Measurements from ENCODE around the gene SH3GL1. TPM values are rescaled to one million over a fixed set of nuclear protein-coding genes. Genes with fewer than 3 reads are reported as not detected.

Gene SH3GL1
- polyA plus RNA-seq, 3 donors = 14.0 to 33.9 (median 15.0) TPM

DNA sequence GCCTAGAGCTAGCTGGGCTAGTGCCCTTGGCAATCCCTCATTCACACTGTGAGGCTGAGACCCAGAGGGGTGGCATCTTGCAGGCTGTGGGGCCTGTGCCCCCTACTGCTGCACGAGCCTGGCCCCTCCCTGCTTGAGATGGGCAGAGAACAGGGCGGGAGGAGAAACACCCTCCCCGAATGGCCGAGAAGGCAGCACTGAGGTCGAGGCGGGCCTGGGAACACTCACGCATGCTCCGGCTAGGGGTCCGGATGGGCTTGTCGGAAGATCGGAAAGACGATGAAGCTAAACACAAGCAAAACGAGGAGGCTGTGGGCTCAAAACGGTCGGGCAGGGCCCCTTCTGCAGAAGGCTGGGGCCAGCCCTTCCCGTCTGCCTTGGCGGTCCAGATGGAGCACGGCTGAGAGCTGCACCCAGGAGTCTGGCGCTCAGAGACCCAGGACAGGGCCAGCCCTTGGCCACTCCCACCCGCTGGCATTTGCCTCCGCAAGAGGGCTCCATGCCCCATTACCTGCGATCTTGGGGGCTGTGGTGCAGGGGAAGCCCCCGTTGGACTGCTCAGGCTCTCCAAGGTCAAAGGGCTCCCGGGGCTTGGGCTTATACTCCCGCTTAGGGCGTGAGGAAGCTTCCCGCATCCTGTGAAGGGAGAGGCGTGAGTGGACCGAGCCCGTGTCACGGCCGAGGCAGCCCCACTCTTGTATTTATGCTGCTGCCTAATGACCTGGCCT lies 38.1 kb downstream of the SH3GL1 start:
- Mint-ChIP-seq H3K27me3 (ENCODE audit: low read depth in 3 of 3) (no peaks in the 10 kb centered on the region), H3K9me3 (no peaks in the 10 kb centered on the region), H3K27ac (no peak overlapping the region), H3K4me3 (no peak overlapping the region), H3K36me3 (peaks cover 52 to 89% of the 10 kb centered on the region in 2 donors), H3K4me1 (no peaks in the 10 kb centered on the region)
- Histone ChIP-seq H3K9me3 (replicated peaks in 1 of 2; ENCODE audit: control insufficient read depth in 1 of 2, insufficient read depth in 1 of 2, low read length in 2 of 2) (no peaks in the 10 kb centered on the region), H2AFZ (ENCODE audit: insufficient read depth, low read depth, low read length, poor library complexity, severe bottlenecking) (no peak overlapping the region), H3K27me3 (ENCODE audit: control insufficient read depth in 2 of 2, insufficient read depth in 2 of 2, low read length in 2 of 2) (no peaks in the 10 kb centered on the region), H3K4me1 (ENCODE audit: control insufficient read depth in 1 of 2, insufficient read depth in 2 of 2, low read length in 2 of 2) (no peaks in the 10 kb centered on the region), H3K9ac (ENCODE audit: insufficient read depth, low read length, poor library complexity, severe bottlenecking) (no peak overlapping the region), H4K20me1 (ENCODE audit: insufficient read depth, low read length) (peaks cover 78% of the 10 kb centered on the region), H3K79me2 (ENCODE audit: insufficient read depth, low read length) (peaks cover 2% of the 10 kb centered on the region), H3K36me3 (replicated peaks in 1 of 2; ENCODE audit: control insufficient read depth in 1 of 2, insufficient read depth in 2 of 2, low read length in 2 of 2) (peaks cover 73 to 94% of the 10 kb centered on the region in 2 donors), H3K4me3 (replicated peaks in 1 of 3; ENCODE audit: low read depth in 2 of 3, low read length in 3 of 3) (no peak overlapping the region), H3K4me2 (replicated peaks; ENCODE audit: extremely low read depth, low read length, poor library complexity, severe bottlenecking) (no peak overlapping the region), H3K27ac (ENCODE audit: low read depth in 1 of 2, low read length in 2 of 2) (no peak overlapping the region)
- 94% methylated on average over 32 of the region's 32 CpGs for WGBS (ENCODE audit: insufficient coverage)
- no peak for DNase-seq
- intact Hi-C loops (cut with micrococcal nuclease) = no loop called here
- TF ChIP-seq, protein P1, sequence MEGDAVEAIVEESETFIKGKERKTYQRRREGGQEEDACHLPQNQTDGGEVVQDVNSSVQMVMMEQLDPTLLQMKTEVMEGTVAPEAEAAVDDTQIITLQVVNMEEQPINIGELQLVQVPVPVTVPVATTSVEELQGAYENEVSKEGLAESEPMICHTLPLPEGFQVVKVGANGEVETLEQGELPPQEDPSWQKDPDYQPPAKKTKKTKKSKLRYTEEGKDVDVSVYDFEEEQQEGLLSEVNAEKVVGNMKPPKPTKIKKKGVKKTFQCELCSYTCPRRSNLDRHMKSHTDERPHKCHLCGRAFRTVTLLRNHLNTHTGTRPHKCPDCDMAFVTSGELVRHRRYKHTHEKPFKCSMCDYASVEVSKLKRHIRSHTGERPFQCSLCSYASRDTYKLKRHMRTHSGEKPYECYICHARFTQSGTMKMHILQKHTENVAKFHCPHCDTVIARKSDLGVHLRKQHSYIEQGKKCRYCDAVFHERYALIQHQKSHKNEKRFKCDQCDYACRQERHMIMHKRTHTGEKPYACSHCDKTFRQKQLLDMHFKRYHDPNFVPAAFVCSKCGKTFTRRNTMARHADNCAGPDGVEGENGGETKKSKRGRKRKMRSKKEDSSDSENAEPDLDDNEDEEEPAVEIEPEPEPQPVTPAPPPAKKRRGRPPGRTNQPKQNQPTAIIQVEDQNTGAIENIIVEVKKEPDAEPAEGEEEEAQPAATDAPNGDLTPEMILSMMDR (IDR thresholded peaks at IDR 0.05) = no peak

DNA sequence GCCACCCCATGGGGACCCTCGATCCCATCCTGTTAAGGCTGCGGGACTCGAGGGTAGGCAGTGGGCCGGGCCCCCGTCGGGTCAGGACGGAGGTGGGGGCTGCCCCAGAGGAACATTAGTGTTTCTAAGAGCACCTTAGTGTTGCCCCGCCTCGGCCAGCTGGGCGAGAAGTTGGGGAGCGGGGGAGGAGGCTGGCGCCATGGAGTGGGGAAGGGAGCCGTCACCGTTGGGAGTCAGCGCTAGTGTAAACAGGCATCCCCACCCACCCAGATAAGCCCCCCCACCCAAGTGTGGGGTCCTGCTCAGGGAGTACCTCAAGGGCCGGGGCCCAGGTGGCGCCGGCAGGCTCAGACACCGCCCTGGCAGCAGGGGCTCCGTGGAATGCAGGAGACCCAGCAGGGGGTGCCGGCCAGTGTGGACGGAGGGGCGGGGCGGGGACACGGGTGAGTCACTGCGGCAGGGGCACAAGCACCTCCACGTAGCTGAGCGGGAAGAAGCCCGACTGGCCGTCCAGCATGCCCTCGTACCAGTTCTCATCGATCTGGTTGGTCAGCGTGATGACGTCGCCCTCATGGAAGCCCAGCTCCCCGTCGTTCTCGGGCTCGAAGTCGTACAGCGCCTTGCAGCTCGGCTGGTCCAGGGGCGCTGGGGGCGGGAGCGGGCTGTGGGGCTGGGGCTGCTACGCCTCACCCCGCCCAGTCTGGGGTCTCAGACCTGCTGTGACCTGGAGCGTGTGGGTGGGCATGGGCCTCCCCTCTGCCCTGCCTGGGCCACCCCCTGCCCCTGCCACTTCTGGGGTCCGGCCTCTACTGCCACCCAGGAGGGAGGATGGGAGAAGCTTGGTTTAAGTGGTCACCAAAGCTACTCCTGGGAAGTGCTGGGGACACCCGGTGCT lies 38.9 kb downstream of the SH3GL1 start:
- TF ChIP-seq, protein P1 (IDR thresholded peaks at IDR 0.05) = no peak

More for the DNA sequence above, 38.9 kb downstream of the SH3GL1 start:
- Mint-ChIP-seq H3K4me1 (no peaks in the 10 kb centered on the region), H3K27me3 (ENCODE audit: low read depth in 3 of 3) (peaks cover 0 to 2% (median 0%) of the 10 kb centered on the region in 3 donors), H3K27ac (no peak overlapping the region), H3K36me3 (peaks cover 46 to 86% of the 10 kb centered on the region in 2 donors), H3K4me3 (no peak overlapping the region), H3K9me3 (no peaks in the 10 kb centered on the region)
- intact Hi-C loops (cut with micrococcal nuclease) = no loop called here
- peaks cover 70% of the 10 kb centered on the region for H4K20me1 ChIP-seq (ENCODE audit: insufficient read depth, low read length)
- H3K36me3 ChIP-seq (replicated peaks in 1 of 2; ENCODE audit: control insufficient read depth in 1 of 2, insufficient read depth in 2 of 2, low read length in 2 of 2) = peaks cover 72 to 91% of the 10 kb centered on the region in 2 donors
- H3K9me3 ChIP-seq (replicated peaks in 1 of 2; ENCODE audit: control insufficient read depth in 1 of 2, insufficient read depth in 1 of 2, low read length in 2 of 2) = no peaks in the 10 kb centered on the region
- DNase-seq = no peak
- no peak overlapping the region for H3K4me2 ChIP-seq (replicated peaks; ENCODE audit: extremely low read depth, low read length, poor library complexity, severe bottlenecking)
- H3K79me2 ChIP-seq (ENCODE audit: insufficient read depth, low read length) = no peaks in the 10 kb centered on the region
- no peaks in the 10 kb centered on the region for H3K4me1 ChIP-seq (ENCODE audit: control insufficient read depth in 1 of 2, insufficient read depth in 2 of 2, low read length in 2 of 2)
- WGBS (ENCODE audit: insufficient coverage) = 95% methylated on average over 36 of the region's 50 CpGs
- H3K4me3 ChIP-seq (replicated peaks in 1 of 3; ENCODE audit: low read depth in 2 of 3, low read length in 3 of 3) = no peak overlapping the region
- H2AFZ ChIP-seq (ENCODE audit: insufficient read depth, low read depth, low read length, poor library complexity, severe bottlenecking) = no peak overlapping the region
- no peak overlapping the region for H3K9ac ChIP-seq (ENCODE audit: insufficient read depth, low read length, poor library complexity, severe bottlenecking)
- no peaks in the 10 kb centered on the region for H3K27me3 ChIP-seq (ENCODE audit: control insufficient read depth in 2 of 2, insufficient read depth in 2 of 2, low read length in 2 of 2)
- H3K27ac ChIP-seq (ENCODE audit: low read depth in 1 of 2, low read length in 2 of 2) = no peak overlapping the region
